Spleen (tissue), 11 donors: ENCODE measurements around the gene CCDC88C. TPM values are rescaled to one million over a fixed set of nuclear protein-coding genes. Genes with fewer than 3 reads are reported as not detected.
A peak's percentile ranks its signal among the peaks of the same experiment; 100 is the strongest.

Experiments used
- DNase-seq: peaks from one replicate; pipeline ENCODE4 v3.0.0-alpha.2; 2020
- H3K27ac ChIP-seq, 8 donors: fragments of 200-600 bp; sonication (generic) in 7 of 8; 1 replicate in 4 of 8; 2 replicates in 4 of 8; pipeline versions ENCODE4 v1.5.0 to v1.8.0; 2016 to 2021; ENCODE audit warnings: inconsistent platforms in 4 of 8, mild to moderate bottlenecking in 4 of 8, moderate library complexity in 1 of 8
- H3K27me3 ChIP-seq, 7 donors: fragments of 200-600 bp; sonication (generic) in 6 of 7; replicated peaks in 1 of 7; 1 replicate in 4 of 7; 2 replicates in 3 of 7; pipeline versions ENCODE4 v1.5.0 to v1.8.0; 2016 to 2021; ENCODE audit warnings: inconsistent platforms in 3 of 7, mild to moderate bottlenecking in 1 of 7
- H3K36me3 ChIP-seq, 6 donors: fragments of 200-600 bp; sonication (generic) in 5 of 6; 1 replicate in 4 of 6; 2 replicates in 2 of 6; pipeline versions ENCODE4 v1.5.0 to v1.8.0; 2016 to 2021; ENCODE audit warnings: inconsistent platforms in 2 of 6
- H3K4me1 ChIP-seq, 6 donors: fragments of 200-600 bp; sonication (generic) in 5 of 6; 1 replicate in 3 of 6; 2 replicates in 3 of 6; pipeline versions ENCODE4 v1.5.0 to v1.8.0; 2016 to 2021; ENCODE audit warnings: inconsistent platforms in 3 of 6
- H3K4me3 ChIP-seq, 8 donors: fragments of 200-600 bp; sonication (generic) in 7 of 8; 1 replicate in 4 of 8; 2 replicates in 4 of 8; pipeline versions ENCODE4 v1.5.0 to v1.8.0; 2016 to 2021; ENCODE audit warnings: inconsistent platforms in 4 of 8, mild to moderate bottlenecking in 4 of 8, moderate library complexity in 2 of 8
- H3K9me3 ChIP-seq, 8 donors: fragments of 200-600 bp; sonication (generic) in 7 of 8; 1 replicate in 4 of 8; 2 replicates in 4 of 8; pipeline versions ENCODE4 v1.5.0 to v1.8.0; 2016 to 2021; ENCODE audit warnings: inconsistent platforms in 4 of 8
- CTCF ChIP-seq, 11 experiments: fragments of 200-600 bp in 7 of 11; fragments of 450-650 bp in 4 of 11; sonication (generic) in 4 of 11; IDR thresholded peaks in 8 of 11; conservative IDR thresholded peaks in 3 of 11; 1 replicate in 7 of 11; 2 replicates in 4 of 11; pipeline versions ENCODE4 v1.4.0 to v1.8.0; 2016 to 2021; ENCODE audit warnings: antibody characterized with exemption in 11 of 11, inconsistent platforms in 4 of 11, mild to moderate bottlenecking in 1 of 11
- POLR2A ChIP-seq, 3 donors: fragments of 450-650 bp; IDR thresholded peaks; one replicate each; pipeline ENCODE4 v1.5.1; 2017; ENCODE audit warnings: antibody characterized with exemption in 3 of 3, mild to moderate bottlenecking in 1 of 3
- POLR2AphosphoS5 ChIP-seq, 3 donors: sonication (generic); formaldehyde crosslinking; IDR thresholded peaks; one replicate each; pipeline ENCODE4 v1.5.1; 2017; ENCODE audit warnings: antibody characterized with exemption in 3 of 3
- WGBS, 5 donors: extraction: QIAGEN DNeasy Blood & Tissue Kit in 3 of 5; methylation state at CpG; one replicate each; pipeline versions ENCODE4 v1.1.5 to v1.1.7; 2013 to 2018; 5-methylcytosine and 5-hydroxymethylcytosine counted together
- intact Hi-C: fragments of 100-400 bp; cut with DNase I; formaldehyde crosslinking; loops from one replicate; pipeline ENCODE4 v1.15.0; 2023; ENCODE audit warnings: low total_unique reads
- polyA plus RNA-seq, 3 donors: library from polyadenylated mRNA; stranded (reverse); fragments of 200-250 nt; gene quantifications; one replicate each; pipeline ENCODE4 v1.2.1, GENCODE V29; 2013
- total RNA-seq, 7 donors: library from RNA; depleted of rRNA in 3 of 7; stranded (reverse); fragments of >200 nt in 3 of 7; fragmentation: NEBNext Ultra II Directional in 4 of 7; extraction: Animal tissue kit (Norgen Biotek cat#: 25700) in 4 of 7; gene quantifications; one replicate each; pipeline versions ENCODE4 v1.1.0 to v1.2.1, GENCODE V29; 2016 to 2021
- donor health status: healthy with polysubstance abuse.
- donor health status: DM: no; HTN: no; CAD: no; lungs with moderate emphysema.
- donor health status: DM: no; HTN: no; CAD: no.
- donor health status: Bipolar disorder and iron deficiency.
- donor health status: healthy.
- donor health status: DM: no; HTN: no; CAD: no.
- donor health status: DM: yes; HTN: yes; CAD: no.

CCDC88C gene
- total and polyA plus RNA-seq, 10 donors: 23.2 to 136 (median 101) TPM

DNA sequence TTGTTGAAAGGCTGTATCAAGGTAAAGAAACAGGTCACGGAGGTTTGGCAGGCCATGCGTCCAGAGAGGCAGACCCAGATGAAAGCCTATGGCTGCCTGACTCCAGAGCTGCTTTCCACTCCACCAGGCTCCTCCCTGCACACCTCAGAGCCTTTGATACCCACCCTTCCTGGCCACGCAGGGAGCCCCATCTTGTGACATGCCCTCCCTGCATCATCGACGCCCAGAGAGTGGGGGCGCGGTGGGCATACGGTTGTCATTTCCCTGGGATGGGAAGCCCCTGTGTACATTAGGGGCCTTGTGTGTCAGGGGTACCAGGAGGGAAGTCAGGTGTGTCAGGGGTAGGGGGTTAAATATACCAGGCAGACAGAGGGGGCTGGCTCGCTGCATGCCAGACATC lies 142.8 kb downstream of the CCDC88C start:
- Histone ChIP-seq H3K27ac (no peak overlapping the region), H3K4me3 (no peak overlapping the region)

GRCh38 chr14:91273885-91274273 lies 143.7 kb downstream of the CCDC88C start:
- Histone ChIP-seq H3K27me3 (no peaks in the 10 kb centered on the region), H3K9me3 (no peaks in the 10 kb centered on the region), H3K4me3 (no peak overlapping the region), H3K27ac (no peak overlapping the region), H3K4me1 (peaks cover 0 to 11% (median 5%) of the 10 kb centered on the region in 6 donors), H3K36me3 (peaks cover 0 to 96% (median 76%) of the 10 kb centered on the region in 6 donors)
- intact Hi-C loops: no loop called here
- WGBS, 5 donors: 76 to 84% (median 83%) methylated on average over 13 of the region's 13 CpGs
- no peak for DNase-seq
- TF ChIP-seq POLR2A (IDR thresholded peaks at IDR 0.05) (no peak), POLR2AphosphoS5 (IDR thresholded peaks at IDR 0.05) (no peak), CTCF (IDR thresholded peaks at IDR 0.05 in 8 of 11, conservative IDR thresholded peaks at IDR 0.05 in 3 of 11) (no peak)

More for the DNA sequence above, 142.8 kb downstream of the CCDC88C start:
- DNase-seq: no peak
- intact Hi-C loops: no loop called here
- H3K27me3 ChIP-seq: no peaks in the 10 kb centered on the region
- no peak for TF ChIP-seq POLR2A (IDR thresholded peaks at IDR 0.05)
- peak in 2 of 3 donors; percentile 18 to 26 for TF ChIP-seq POLR2AphosphoS5 (IDR thresholded peaks at IDR 0.05)
- H3K36me3 ChIP-seq: peaks cover 0 to 98% (median 84%) of the 10 kb centered on the region in 6 donors
- 92 to 98% (median 94%) methylated on average over 9 of the region's 9 CpGs for WGBS, 5 donors
- H3K9me3 ChIP-seq: no peaks in the 10 kb centered on the region
- peaks cover 0 to 4% (median under 1%) of the 10 kb centered on the region in 6 donors for H3K4me1 ChIP-seq

DNA sequence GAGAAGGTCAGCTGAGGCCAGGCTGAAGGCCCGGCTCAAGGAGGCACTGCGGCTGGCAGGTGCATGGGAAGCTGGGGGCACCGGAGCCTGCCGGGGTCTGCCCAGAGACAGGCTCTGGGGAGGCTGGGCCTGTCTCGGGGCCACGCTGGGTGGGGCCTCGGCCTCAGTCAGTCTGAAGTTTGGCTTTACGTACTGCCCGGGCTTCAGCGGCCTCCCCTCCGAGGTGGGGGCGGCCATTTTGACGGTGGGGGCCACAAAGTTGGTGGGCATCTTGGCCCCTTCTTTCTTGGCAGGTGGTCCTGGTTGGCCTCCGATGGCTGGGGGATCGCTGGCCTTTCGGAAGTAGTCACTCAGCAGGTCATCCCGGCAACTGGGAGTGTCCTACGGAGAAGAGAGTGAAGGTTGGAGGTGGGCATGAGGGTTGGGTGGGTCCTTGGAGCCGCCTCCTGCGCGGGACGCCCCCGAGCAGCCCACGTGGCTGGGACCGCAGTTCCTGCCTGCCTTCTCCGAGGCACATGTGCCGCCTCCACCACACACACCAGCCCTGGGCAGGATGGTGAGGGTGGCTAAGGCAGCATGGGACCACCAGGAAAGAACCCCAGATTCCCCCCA lies 144.2 kb downstream of the CCDC88C start:
- intact Hi-C loops: no loop called here

DNA sequence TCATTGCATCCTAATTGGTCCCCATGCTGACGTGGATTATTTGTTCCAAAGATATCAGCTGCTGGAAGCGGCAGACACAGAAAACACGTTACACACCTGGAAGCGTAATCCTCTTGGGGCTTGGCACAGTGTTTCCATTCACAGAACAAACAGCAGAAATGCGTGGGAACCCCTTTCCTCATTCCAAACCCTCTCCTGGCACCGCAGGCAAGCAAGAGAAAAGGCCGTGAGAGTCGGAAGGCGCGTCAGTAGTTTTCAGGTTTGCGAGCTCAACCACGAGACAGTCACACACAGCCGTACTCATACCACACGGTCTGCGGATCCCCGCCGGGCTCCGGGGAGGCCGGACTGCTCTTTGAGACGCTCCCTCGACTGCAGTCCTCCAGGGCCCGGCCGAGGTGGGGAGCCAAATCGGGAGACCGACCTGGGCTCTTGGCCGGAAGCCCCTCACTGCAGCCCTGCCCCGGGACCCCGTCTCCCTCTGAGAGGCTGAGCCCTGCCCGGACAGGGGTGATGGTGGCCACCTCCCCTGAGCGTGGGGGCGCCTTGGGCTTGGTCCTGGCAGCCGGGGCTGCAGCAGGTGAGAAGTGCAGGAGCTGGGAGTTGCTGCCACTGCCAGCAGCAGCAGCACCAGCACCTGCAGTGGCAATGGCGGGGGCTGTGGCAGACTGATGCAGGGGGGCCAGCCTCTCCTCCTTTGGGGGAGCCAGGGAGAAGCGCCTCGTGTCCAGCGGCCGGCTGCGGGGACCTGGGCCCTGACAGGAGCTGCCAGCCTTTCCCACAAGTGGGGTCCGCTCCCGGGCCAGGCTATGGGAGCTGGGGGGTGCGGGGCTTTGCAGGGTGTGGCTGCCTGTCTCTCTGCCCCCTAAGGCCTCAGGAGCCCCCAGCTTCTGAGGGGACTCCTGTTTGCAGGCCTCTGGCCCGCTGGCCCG lies 145.0 kb downstream of the CCDC88C start:
- H3K9me3 ChIP-seq: no peaks in the 10 kb centered on the region
- H3K4me1 ChIP-seq: peaks cover 0 to 11% (median 5%) of the 10 kb centered on the region in 6 donors
- DNase-seq: no peak
- WGBS, 5 donors: 93 to 96% (median 95%) methylated on average over 22 to 43 of the region's 43 CpGs
- H3K27me3 ChIP-seq: no peaks in the 10 kb centered on the region
- peak overlapping the region in 1 of 8 donors; percentile 8 for H3K27ac ChIP-seq
- H3K4me3 ChIP-seq: no peak overlapping the region
- no peak for TF ChIP-seq POLR2A (IDR thresholded peaks at IDR 0.05)
- peak in 1 of 3 donors; percentile 56 for TF ChIP-seq POLR2AphosphoS5 (IDR thresholded peaks at IDR 0.05)
- no peak for TF ChIP-seq CTCF (IDR thresholded peaks at IDR 0.05 in 8 of 11, conservative IDR thresholded peaks at IDR 0.05 in 3 of 11)
- peaks cover 0 to 84% (median 64%) of the 10 kb centered on the region in 6 donors for H3K36me3 ChIP-seq
- intact Hi-C loops: no loop called here

More for the DNA sequence above, 144.2 kb downstream of the CCDC88C start:
- H3K4me1 ChIP-seq: peaks cover 0 to 11% (median 5%) of the 10 kb centered on the region in 6 donors
- peaks cover 0 to 91% (median 72%) of the 10 kb centered on the region in 6 donors for H3K36me3 ChIP-seq
- H3K27me3 ChIP-seq: no peaks in the 10 kb centered on the region
- no peaks in the 10 kb centered on the region for H3K9me3 ChIP-seq
- DNase-seq: no peak
- H3K27ac ChIP-seq: no peak overlapping the region
- TF ChIP-seq POLR2A (IDR thresholded peaks at IDR 0.05) (no peak), POLR2AphosphoS5 (IDR thresholded peaks at IDR 0.05) (peak in 1 of 3 donors; percentile 3)
- 94 to 97% (median 96%) methylated on average over 17 to 27 of the region's 27 CpGs for WGBS, 5 donors
- no peak overlapping the region for H3K4me3 ChIP-seq
